Fibroblast of skin of right quadriceps (primary cell): ENCODE results near the gene OR52K2.
"Not testable (repeated sequence)": the region's sequence is repeated elsewhere in the genome, so short reads cannot be mapped to it uniquely, and the experiment has no call there.

Source experiments
- DNase-seq: peaks from one replicate; pipeline ENCODE4 v3.0.0-alpha.2; 2013

OR52K2 gene

DNA sequence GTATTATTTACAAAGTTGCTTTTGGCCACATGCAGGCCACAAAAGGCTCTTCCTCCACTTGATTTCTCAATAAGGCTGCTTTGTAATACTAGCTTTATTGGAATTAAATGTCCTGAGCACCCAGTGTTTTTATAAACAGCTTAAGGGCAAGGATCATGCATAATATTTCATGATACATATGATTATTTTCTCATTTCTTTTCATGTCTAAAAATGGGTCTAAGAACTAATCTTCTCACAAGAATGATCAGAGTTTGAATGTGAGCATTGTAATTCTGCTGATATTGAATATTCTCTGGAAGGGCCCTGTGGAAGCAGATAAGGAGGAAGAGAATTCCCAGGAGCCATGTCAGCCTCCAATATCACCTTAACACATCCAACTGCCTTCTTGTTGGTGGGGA lies at the start of gene OR52K2:
Gene OR52K2 (plus strand): TSS at position 301 of the 400 bp plus-strand sequence. CDS start 45 bp downstream, at position 346.
- no peak for DNase-seq

DNA sequence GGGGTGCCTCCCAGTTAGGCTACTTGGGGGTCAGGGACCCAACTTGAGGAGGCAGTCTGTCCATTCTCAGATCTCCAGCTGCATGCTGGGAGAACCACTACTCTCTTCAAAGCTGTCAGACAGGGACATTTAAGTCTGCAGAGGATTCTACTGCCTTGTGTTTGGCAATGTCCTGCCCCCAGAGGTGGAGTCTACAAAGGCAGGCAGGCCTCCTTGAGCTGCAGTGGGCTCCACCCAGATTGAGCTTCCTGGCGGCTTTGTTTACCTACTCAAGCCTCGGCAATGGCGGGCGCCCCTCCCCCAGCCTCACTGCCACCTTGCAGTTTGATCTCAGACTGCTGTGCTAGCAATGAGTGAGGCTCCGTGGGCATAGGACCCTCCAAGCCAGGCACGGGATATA lies 42.9 kb upstream of the OR52K2 start:
- not testable (repeated sequence) for DNase-seq

DNA sequence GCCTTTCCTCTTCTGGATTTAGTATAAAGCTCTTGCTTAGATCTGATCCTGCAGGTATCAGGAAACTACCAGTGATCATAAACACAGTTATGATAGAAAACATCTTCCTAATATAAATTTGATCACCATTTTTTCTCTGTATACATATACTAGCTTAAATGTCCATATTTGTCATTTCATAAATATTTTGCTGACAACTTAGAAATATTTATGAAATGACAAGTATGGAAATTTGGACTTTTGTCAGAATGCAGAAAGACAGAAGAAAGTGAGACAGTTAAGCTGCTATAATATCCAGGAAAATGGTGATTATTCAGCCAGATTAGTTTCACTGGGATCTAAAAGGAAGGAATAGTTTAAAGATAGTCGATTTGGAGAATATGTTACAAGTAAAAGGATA lies 32.8 kb upstream of the OR52K2 start:
- no peak for DNase-seq

DNA sequence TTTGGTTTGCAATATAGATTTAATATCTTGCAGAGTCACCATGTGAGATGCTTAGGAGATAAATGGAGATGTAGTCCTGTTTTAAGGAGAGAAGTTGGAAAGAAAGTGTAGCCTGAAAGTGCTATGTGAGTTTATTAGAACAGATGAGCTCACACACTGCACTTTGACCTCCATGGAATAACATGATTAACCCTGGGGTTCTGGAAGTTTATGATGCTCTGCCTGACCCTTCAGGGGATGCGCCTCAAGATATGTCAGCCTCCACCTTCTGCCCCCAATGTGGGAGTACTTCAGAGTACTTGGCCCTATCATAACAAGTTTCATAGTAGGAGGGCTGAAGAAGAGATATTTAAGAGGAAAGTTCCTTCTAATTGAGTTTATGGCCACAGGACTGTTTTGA lies 32.3 kb upstream of the OR52K2 start:
- no peak for DNase-seq

DNA sequence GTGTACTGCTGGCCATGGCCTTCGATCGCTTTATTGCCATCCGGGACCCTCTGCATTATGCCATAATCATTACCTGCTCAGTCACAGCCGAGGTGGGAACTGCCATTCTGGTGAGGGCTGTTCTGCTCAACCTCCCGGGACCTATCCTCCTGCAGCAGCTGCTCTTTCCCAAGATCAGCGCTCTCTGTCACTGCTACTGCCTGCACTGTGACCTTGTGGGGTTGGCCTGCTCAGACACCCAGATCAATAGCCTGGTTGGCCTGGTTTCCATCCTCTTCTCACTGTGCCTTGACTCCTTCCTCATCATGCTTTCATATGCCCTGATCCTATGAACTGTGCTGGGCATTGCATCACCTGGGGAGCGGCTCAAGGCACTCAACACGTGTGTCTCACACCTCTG lies 30.7 kb upstream of the OR52K2 start:
- DNase-seq = no peak

DNA sequence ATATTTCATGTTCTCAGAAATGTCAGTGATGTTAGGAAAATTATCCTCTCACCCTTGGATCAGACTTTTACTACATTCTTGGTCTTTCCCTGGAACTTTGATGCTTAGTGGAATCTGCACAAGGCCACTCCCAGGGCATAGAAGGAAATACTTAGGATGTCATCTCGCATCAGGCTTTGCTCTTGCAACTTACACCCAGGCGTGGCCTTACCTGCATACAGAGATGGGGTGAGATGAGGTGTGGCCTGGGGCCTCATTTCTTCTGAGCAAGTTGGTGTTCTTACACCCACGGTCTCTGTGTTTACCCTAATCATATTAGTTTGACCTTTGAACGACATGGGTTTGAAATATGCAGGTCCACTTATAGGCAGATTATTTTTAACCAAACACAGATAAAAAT lies 19.0 kb upstream of the OR52K2 start:
- no peak for DNase-seq

DNA sequence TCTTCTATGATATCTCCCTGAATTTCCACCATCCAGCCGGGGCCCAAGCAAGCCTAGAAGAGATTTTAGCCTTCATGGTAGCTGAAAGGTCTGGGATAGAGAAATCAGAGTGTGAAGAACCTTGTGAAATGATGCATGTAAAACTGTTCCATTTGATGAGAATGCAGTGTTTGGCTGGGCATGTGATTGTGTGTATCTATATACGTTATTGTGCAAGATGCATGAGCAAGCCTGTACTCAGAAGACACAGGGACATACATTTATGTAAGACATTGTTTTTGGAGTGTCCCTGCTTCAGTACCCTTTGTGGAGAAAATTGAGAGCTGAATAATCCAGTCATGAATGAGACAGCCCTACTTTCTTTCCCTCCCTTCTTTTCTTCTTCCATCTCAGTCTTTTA lies 15.2 kb upstream of the OR52K2 start:
- DNase-seq = no peak

DNA sequence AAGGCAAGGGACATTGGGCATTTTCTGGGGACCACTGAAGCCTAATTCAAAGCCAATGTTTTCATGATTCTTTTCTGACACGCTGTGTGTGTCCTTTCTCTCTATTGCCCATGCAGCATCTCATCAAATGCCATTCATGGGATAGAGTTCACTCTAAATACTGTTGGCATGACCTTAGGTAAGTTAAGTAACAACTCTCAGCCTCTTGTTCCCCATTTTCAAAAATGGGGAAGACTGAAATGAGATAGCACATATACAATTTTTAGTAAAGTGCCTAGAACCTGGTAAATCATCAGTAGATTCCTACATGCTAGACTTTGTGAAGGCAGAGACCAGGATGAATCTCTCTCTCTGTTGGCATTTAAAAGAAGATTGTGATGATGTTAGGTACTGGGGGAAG lies 12.7 kb upstream of the OR52K2 start:
- no peak for DNase-seq

DNA sequence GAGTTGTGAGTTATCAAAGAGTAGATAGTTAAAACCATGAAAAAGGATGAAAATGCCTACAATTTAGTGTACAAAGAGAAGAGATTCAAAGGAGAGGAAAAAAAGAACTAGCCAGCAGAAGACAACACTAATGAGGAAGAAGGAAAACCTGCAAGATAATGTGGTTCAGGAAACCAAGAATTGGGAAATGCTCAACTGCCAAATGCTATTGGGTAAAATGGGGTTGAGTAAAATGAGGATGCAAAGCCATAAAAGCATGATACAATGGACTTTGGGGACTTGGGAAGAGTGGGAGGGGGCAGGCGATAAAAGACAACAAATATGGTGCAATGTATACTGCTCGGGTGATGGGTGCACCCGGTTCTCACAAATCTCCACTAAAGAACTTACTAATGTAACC lies 7.6 kb upstream of the OR52K2 start:
- no peak for DNase-seq

DNA sequence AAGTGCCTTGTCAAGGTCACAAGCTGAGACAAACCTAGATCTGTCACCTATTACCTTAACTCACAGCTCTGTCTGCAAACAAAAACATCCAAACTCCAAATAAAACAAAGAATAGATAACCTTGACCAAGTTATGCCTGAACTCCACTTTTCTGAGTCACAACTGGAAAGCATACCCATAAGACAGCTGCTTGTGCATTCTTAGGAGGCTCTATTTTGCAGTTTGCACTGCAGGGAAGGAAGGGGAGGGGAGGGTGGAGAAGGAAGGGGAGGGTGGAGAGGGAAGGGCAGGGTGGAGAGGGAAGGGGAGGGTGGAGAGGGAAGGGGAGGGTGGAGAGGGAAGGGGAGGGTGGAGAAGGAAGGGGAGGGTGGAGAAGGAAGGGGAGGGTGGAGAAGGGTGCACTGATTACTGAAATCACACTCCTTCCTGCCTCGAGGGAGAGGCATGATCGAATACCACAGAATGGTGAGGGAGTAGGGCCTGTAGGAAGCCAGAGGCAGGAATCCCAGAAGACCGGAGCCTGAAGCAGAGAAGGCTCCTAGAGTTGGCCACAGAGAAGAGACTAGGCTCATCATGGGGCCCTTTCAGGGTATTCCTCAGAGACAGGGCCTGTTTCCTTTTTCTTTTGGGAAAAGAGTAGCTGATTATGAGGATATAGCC lies 5.7 kb upstream of the OR52K2 start:
- no peak for DNase-seq

DNA sequence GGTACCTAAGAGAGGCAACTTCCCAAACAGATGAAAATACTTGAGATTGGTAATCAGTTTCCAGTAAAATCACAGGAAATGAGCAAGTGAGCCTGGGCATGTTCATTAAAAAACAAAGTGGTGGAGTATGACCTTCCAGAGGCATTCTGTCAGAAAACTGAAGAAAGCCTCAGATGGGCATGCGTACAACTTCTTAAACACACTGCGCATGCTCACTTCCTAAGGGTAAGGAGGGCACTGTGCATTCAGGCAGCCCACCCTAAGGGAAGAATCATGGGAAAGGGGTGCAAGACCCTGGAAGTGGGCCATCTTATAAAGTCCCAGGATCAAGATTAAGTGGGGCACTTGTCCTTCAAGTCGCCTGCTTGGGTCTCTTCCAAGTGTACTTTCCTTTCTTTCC lies 4.0 kb downstream of the OR52K2 start:
- DNase-seq = no peak

DNA sequence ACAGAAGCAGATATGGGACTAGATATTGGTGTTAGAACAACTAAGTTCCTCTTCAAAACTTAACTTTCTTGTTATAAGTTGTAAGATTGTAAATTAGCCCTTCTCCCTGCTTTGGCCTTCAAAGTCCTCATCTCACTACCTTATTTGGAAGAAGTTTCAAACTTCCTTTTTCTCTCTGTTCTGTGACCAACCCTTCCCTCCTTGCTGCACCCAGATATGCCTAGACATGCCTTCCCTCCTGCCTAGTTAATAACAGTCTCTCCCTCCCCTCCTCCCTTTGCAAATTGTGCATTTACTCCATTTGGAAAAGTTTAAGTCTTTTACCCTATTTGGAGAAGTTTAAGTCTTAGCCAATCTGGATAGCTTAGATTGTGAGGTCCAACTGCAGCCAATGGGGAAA lies 4.9 kb downstream of the OR52K2 start:
- no peak for DNase-seq

DNA sequence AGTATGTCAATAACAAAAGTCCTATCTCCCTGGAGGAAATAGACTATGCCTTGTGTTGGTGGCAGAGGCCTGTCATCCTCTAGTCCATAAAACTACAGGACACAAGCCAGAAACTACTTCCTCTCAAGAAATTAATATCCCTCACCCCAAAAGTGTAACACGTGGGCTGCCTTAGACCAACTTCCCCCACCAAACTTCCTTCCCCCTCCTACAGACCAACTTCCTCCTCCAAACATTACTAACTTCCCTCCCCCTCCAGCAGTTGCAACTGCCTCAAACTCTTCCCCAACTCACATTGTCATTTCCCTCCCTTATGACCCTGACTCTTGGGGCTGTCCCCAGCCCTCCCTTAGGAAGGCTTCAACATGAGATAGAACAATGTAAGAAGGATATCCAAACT lies 6.3 kb downstream of the OR52K2 start:
- no peak for DNase-seq

DNA sequence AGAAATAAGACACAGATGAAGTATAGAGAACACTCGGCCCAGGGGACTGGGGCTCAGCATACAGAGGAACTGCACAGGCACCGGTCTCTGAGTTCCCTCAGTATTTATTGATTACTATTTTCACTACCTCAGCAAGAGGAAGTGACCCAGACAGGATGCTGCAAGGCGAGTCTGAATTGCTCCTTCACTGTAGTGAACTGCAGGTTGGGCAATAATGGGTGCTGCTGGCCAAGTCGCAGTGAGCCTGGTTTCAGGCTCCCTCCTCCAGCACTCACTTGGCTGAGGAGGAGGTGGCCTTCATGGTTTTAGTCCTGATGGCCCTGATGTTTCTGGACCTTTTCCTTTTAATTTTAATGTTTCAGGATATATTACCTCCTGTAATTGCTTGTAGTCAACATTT lies 10.4 kb downstream of the OR52K2 start:
- no peak for DNase-seq

DNA sequence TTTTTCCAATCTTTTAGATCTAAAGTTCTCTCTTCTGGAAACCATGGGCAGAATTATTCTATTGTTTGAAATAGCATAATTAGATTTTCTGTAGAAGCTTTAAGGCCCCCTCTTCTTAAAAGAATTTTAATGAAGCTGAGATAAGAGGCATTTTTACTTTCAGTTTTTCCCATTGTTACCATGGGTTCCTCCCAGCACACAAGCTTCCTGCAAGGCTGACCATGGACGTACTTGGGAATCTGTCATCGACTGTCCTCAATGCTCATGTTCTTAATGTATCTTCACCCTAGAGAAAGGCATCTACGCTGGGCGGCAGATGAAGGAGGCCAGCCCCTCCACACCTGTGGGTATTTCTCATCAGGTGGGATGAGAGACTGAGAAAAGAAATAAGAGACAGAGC lies 11.1 kb downstream of the OR52K2 start:
- DNase-seq = no peak

DNA sequence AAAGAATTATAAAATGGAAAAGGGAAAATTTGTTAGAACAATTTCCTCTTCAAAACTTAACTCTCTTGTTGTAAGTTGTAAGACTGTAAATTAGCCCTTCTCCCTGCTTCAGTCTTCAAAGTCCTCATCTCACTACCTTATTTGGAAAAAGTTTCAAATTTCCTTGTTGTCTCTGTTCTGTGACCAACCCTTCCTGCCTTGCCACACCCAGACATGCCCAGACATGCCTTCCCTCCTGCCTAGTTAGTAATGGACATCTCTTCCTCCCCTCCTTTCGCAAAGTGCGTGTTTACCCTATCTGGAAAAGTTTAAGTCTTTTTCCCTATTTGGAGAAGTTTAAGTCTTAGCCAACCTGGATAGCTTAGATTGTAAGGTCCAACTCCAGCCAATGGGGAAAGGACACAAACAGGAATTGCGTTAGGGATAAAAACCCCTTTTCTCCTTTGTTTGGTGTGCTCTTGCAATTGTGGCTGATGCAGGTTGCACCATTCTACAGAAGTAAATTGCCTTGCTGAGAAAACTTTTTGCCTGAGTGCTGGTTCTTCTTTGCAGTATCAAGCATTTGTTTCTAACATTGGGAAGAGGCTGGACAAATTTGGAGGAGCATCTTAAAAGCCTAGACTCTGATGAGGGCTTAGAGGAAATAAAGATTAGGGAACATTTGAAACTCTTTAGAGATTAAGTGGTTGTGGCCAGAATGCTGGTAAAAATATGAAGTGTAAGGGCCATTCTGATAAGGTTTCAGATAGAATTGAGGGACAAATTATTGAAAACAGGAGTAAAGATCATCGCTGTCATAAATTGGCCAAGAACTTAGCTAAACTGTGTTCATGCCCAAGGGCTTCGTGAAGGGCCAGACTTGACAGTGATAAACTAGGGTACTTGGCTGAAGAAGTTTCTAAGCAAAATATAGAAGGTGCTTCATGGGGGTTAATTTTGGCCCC lies 15.4 kb downstream of the OR52K2 start:
- DNase-seq = no peak

DNA sequence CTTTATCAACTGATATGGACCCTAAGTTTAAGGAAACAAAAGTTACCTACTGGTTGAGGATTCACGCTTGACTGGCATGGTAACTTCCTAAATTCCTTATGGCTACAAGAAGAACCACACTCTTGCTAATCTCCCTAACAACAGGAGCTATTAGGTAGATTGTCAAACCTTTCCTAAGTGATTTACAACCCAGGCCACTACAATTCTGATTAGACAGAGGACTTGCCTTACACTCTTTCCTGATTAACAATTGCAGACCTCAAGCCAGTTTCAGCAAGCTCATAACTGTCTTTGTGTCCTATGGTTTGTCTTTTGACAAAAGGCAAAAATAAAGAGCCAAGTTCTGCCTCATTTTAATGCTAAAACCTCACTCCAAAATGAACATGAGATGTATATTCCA lies 16.3 kb downstream of the OR52K2 start:
- DNase-seq = no peak

DNA sequence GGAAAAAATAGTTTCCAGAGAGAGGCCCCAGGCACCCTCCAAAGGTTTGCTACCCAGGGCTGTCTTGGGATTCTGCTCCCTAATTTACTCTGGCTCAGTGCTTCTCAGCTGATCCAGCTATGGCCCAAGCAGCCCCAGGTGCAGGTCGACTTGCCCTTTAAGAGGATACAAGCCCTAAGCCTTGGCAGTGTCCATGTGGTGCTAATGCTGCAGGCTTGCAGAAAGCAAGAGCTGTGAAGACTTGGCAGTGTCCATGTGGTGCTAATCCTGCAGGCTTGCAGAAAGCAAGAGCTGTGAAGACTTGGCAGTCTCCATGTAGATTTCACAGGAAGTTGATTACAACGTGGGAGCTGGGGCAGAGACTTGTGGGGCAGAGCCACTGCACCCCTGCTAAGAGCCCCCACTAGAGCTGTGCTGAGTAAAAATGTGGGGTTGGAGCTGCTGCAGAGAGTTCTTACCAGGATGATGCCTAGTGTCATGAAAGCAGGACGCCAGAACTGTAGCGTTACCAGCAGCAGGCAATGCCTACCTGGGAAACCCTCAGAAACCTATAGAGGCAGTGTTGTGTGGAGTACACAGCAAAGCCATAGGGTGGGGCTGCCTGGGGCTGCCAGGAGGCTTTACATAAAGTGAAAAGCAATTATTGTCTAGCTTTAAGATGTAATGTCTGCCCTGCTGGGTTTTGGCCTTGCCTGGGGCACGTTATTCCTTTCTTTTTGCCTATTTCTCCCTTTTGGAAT lies 17.2 kb downstream of the OR52K2 start:
- DNase-seq = no peak

DNA sequence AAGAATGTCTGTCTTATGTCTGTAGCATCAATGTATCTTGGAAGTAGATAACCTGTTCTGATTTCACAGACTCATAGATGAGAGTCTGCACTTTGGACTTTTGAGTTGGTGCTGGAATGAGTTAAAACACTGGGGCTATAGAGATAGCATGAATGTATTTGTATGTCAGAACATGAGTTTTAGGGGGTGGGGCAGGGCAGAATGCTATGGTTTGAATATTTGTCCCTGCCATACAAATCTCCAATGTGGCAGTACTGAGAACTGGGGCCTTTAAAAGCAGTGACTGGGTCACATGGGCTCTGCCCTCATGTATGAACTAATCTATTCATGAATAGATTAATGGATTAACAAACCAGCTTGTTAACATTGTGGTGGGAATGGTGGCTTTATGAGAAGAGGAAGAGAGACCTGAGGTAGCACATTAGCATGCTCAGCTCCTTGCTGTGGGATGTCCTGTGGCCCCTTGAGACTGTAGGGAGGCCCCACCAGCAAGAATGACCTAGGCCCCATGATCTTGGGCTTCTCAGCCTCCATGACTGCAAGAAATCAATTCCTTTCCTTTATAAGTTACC lies 17.9 kb downstream of the OR52K2 start:
- DNase-seq = no peak

DNA sequence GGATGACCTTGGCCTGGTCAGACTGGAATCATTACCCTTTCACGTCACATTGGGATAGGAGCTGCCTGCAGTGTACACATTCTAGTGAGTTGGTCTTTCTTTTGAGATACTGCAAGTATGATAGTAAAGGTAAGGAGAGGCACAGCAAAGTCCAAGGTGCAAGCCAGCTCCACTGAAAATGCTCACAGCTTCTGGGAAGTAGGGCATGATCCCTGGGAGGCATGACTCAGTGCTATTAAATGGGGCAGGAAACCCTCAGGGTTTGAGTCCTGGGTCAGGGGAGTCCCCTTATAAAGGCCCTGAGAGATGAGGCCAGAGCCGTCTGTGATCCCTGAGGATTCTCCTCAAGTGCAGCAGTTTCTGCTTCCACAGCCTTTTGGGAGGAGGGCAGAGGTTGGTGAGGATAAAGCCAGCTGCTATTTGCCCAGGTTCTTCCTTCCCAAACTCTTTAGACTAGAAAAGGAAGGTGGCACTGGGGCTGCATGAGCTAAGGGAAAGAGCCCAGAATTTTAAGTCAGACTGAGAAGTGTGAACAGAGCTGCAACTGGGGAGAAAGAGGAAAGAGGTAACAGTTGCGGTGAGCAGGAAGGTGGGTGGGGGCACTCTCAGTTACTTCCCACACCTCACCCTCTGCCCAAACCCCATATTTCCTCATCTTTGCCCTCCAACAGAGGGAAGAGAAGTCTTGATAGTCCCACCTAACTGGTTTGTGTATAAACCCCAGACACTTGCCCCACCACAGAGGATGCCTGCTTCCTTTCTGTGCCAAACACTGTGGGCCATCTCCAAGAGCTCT lies 18.9 kb downstream of the OR52K2 start:
- DNase-seq = no peak

DNA sequence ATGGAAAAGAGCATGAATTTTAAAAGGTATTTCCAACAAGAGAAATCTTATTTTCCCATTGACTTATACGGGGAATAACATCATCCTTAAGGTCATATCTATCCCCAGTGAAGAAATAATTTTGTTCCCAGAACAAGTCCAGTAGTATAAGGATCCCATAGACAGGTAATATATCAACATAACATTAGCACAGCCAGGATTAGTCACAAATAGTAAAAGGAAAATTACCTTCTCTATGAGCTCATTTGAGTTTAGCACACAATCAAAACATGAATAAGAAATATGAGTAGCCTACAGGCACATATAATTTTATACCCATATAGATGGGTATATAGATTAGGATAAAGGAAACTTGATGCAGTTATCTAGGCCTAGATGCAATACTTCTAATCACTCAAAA lies 30.5 kb downstream of the OR52K2 start:
- DNase-seq = no peak

DNA sequence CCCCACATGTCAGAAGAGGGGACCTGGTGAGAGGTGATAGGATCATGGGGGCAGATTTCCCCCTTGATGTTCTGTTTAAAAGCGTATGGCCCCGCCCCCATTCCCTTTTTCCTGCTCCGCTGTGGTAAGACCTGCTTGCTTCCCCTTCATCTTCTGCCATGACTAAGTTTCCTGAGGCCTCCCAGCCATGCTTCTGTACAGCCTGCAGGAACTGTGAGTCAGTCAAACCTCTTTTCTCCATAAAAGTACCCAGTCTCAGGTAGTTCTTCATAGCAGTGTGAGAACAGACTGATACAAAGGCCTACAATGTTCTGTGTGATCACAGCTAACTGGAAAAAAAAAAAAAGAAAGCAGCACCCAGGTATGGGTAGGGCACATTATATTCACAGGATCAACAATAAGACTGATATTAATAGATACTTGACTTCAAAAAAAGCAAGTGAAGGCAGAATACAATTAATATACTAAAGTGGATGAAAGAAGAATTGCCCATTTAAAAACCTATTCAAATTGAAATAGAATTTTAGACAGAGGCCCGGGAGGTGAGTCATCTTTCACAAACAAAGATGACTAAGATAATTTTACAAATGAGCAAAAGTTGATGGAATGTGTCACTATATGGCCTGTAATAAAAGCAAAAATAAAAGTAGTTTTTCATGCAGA lies 31.6 kb downstream of the OR52K2 start:
- peak; percentile 13 for DNase-seq
